Activated T-cell treated with anti-CD3 and anti-CD28 coated beads, Interleukin-2, amount 50 U/mL, for 72 hours (primary cell): ENCODE results near the gene VPS9D1. TPM values are rescaled to one million over a fixed set of nuclear protein-coding genes. Genes with fewer than 3 reads are reported as not detected.
A peak's percentile ranks its signal among the peaks of the same experiment; 100 is the strongest.
"Not testable (repeated sequence)": the region's sequence is repeated elsewhere in the genome, so short reads cannot be mapped to it uniquely, and the experiment has no call there.

Experiments
- ATAC-seq, 2 donors: fragments of 150-1000 bp; cut with Tn5 transposase; replicated peaks in 1 of 2; 2 replicates each; pipeline ENCODE4 v1.10.0; 2021; ENCODE audit warnings: moderate library complexity in 2 of 2, mild to moderate bottlenecking in 1 of 2
- DNase-seq, 2 donors: peaks; one replicate each; pipeline ENCODE4 v3.0.0; 2021 to 2022; ENCODE audit warnings: mixed read lengths in 1 of 2
- H3K27ac Mint-ChIP-seq: one replicate; pipeline ENCODE4 v1.8.0; 2022; ENCODE audit warnings: mild to moderate bottlenecking, moderate library complexity, mixed read lengths
- H3K27me3 Mint-ChIP-seq: one replicate; pipeline ENCODE4 v1.8.0; 2022; ENCODE audit warnings: low read depth, mixed read lengths
- H3K36me3 Mint-ChIP-seq, 2 donors: one replicate each; pipeline ENCODE4 v1.8.0; 2022; ENCODE audit warnings: mixed read lengths in 2 of 2, mild to moderate bottlenecking in 1 of 2; ENCODE audit not compliant: insufficient read depth in 2 of 2
- H3K4me1 Mint-ChIP-seq: one replicate; pipeline ENCODE4 v1.8.0; 2022; ENCODE audit warnings: low read depth, mixed read lengths
- H3K4me3 Mint-ChIP-seq, 2 donors: one replicate each; pipeline ENCODE4 v1.8.0; 2022; ENCODE audit warnings: mild to moderate bottlenecking in 2 of 2, mixed read lengths in 2 of 2, moderate library complexity in 2 of 2
- H3K9me3 Mint-ChIP-seq, 2 donors: one replicate each; pipeline ENCODE4 v1.8.0; 2022; ENCODE audit warnings: mixed read lengths in 2 of 2
- total RNA-seq, 2 donors: library from RNA; stranded (reverse); gene quantifications; one replicate each; pipeline ENCODE4 v1.2.3, GENCODE V29; 2022

Gene VPS9D1
- total RNA-seq, 2 donors from 2014 or later, result 4.7 to 6.5 TPM

GRCh38 chr16:89670496-89671431 lies 49.9 kb downstream of the VPS9D1 start:
- DNase-seq, result no peak
- peaks cover 27% of the 10 kb centered on the region for H3K4me1 Mint-ChIP-seq
- no peak overlapping the region for H3K4me3 Mint-ChIP-seq
- H3K27ac Mint-ChIP-seq, result no peak overlapping the region
- H3K36me3 Mint-ChIP-seq, result peaks cover 0 to 3% of the 10 kb centered on the region in 2 donors
- no peaks in the 10 kb centered on the region for H3K9me3 Mint-ChIP-seq
- ATAC-seq, result no peak
- H3K27me3 Mint-ChIP-seq, result no peaks in the 10 kb centered on the region

- Mint-ChIP-seq H3K36me3 (peaks cover 0 to 3% of the 10 kb centered on the region in 2 donors), H3K4me3 (no peak overlapping the region), H3K9me3 (no peaks in the 10 kb centered on the region), H3K27me3 (no peaks in the 10 kb centered on the region), H3K4me1 (peaks cover 27% of the 10 kb centered on the region), H3K27ac (no peak overlapping the region)
- DNase-seq, result no peak
- ATAC-seq, result no peak
Measured at GRCh38 chr16:89669755-89670154, 50.9 kb downstream of the VPS9D1 start.

GRCh38 chr16:89668790-89669158 lies 51.9 kb downstream of the VPS9D1 start:
- DNase-seq, result no peak

GRCh38 chr16:89667633-89668032 lies 53.1 kb downstream of the VPS9D1 start:
- ATAC-seq (no peak), DNase-seq (no peak)
- Mint-ChIP-seq H3K4me1 (peaks cover 27% of the 10 kb centered on the region), H3K36me3 (peaks cover 2 to 8% of the 10 kb centered on the region in 2 donors), H3K27me3 (no peaks in the 10 kb centered on the region), H3K9me3 (no peaks in the 10 kb centered on the region), H3K27ac (no peak overlapping the region), H3K4me3 (no peak overlapping the region)

More at GRCh38 chr16:89668790-89669158, 51.9 kb downstream of the VPS9D1 start:
- Mint-ChIP-seq H3K36me3 (peaks cover 0 to 3% of the 10 kb centered on the region in 2 donors), H3K4me1 (peaks cover 27% of the 10 kb centered on the region), H3K27me3 (no peaks in the 10 kb centered on the region), H3K27ac (no peak overlapping the region), H3K9me3 (no peaks in the 10 kb centered on the region), H3K4me3 (no peak overlapping the region)
- ATAC-seq, result no peak

GRCh38 chr16:89667000-89667399 lies 53.7 kb downstream of the VPS9D1 start:
- not testable (repeated sequence) for H3K4me3 Mint-ChIP-seq, H3K9me3 Mint-ChIP-seq
- peak; percentile 16 to 17 for DNase-seq

DNA sequence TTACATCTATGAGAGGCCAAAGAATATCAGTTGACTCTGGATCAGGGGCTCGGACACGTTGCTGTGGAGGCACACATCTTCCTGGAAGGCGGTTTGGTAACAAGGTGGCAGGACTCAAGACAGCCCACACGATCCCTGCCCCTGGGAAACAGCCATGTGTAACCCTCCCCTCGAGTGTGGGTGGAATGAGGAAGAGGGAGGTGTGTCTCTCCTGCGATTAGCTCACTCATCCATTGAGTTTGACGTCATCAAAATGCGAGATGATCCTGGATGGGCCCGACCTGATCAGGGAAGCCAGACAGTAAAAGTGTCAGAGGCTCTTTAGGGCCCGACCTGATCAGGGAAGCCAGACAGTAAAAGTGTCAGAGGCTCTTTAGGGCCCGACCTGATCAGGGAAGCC lies 56.5 kb downstream of the VPS9D1 start:
- H3K27me3 Mint-ChIP-seq, H3K27ac Mint-ChIP-seq, ATAC-seq, H3K9me3 Mint-ChIP-seq, H3K4me3 Mint-ChIP-seq, DNase-seq: not testable (repeated sequence)
- H3K36me3 Mint-ChIP-seq, result peaks cover 4 to 14% of the 10 kb centered on the region in 2 donors
- peaks cover 23% of the 10 kb centered on the region for H3K4me1 Mint-ChIP-seq

More at GRCh38 chr16:89667000-89667399, 53.7 kb downstream of the VPS9D1 start:
- H3K4me1 Mint-ChIP-seq, result peaks cover 27% of the 10 kb centered on the region
- not testable (repeated sequence) for H3K27ac Mint-ChIP-seq, H3K27me3 Mint-ChIP-seq, H3K36me3 Mint-ChIP-seq, ATAC-seq

GRCh38 chr16:89661215-89661614 lies 59.5 kb downstream of the VPS9D1 start:
- Mint-ChIP-seq H3K27me3 (no peaks in the 10 kb centered on the region), H3K4me1 (peaks cover 29% of the 10 kb centered on the region), H3K36me3 (peaks cover 5 to 12% of the 10 kb centered on the region in 2 donors), H3K27ac (no peak overlapping the region), H3K4me3 (no peak overlapping the region), H3K9me3 (no peaks in the 10 kb centered on the region)
- ATAC-seq, result no peak
- no peak for DNase-seq

GRCh38 chr16:89660146-89660545 lies 60.6 kb downstream of the VPS9D1 start:
- no peak for DNase-seq
- peaks cover 5 to 11% of the 10 kb centered on the region in 2 donors for H3K36me3 Mint-ChIP-seq
- H3K4me3 Mint-ChIP-seq, result no peak overlapping the region
- H3K27ac Mint-ChIP-seq, result no peak overlapping the region
- H3K9me3 Mint-ChIP-seq, result no peaks in the 10 kb centered on the region
- peaks cover 35% of the 10 kb centered on the region for H3K4me1 Mint-ChIP-seq
- no peak for ATAC-seq
- no peaks in the 10 kb centered on the region for H3K27me3 Mint-ChIP-seq

DNA sequence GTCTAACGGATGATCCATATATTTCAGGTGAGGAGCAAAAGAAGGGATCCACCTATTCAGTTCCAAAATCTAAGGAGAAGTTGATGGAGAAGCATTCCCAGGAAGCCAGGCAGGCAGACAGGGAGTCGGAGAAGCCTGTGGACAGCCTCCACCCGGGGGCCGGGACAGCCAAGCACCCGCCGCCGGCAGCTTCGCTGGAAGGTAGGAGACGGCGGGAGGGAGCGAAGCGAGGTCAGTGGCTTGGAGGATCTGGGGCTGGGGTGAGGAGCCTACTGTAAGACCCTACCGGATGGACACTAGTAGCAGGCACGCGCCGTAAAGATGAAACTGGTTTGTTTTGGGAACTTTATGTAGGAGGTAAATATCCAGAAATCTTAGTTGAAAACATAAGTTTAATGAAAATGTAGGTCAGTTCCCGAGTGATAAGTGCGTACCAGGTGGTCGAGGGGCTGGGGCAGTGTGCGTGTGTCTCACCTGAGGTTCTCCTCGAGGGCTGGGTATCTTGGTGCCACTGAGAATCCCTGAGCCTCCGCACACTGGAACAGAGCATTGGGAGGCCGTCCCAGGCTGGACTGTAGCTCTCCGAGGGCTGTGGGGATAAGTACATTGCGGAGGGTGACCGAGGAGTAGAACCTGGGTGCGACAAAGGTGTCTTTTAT lies 62.3 kb downstream of the VPS9D1 start:
- Mint-ChIP-seq H3K4me3 (peak overlapping the region; percentile 91 to 96), H3K4me1 (peaks cover 40% of the 10 kb centered on the region), H3K27me3 (no peaks in the 10 kb centered on the region), H3K9me3 (no peaks in the 10 kb centered on the region), H3K36me3 (peaks cover 3 to 12% of the 10 kb centered on the region in 2 donors), H3K27ac (peak overlapping the region; percentile 24)
- ATAC-seq, result peak in 1 of 2 donors; percentile 37
- peak; percentile 33 to 51 for DNase-seq

DNA sequence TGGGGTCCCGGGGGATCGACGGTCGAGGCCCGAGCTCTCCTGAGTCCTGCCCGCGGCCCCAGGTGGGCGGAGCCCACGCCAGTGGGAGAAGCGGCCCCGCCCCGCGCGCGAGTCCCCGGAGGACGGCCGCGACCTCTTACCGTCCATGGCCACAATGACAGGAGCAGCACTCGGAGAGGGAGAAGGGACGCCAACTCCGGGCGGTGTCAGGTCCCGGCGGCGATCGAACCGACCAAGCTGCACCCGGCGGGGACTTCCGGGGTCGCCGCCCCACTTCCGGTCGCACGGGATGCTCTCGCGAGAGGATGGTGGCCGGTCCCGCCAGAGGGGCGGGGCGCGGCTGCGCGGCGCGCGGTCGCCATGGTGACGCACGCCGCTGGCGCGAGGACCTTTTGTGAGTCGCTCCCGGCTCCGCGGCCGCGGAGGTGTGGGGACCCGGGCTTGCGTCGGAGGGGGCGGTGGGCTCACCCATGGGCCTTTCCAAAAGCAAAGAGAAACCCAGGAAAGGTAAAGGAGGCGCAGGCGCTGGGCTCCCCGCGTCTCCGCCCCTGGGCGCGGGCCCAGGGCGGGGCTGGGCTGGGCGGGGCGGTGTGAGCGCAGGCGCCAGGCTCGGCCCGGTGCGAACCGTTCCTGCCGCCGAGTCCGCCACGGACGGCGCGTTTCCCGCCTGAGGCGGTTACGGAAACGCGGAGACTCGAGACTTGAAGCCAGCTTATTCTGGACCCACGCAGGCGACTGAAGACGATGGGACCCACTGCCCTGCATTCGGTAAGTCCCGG lies 63.1 kb downstream of the VPS9D1 start, which contains the start of the genes CHMP1A and SPATA33:
Gene CHMP1A, minus strand, starts transcription at position 267 of the 779 bp plus-strand sequence. Its CDS starts 120 bp downstream, at position 147.
Gene SPATA33, plus strand, starts transcription at position 395 of the 779 bp plus-strand sequence. Its CDS starts 76 bp downstream, at position 471.
- H3K27ac Mint-ChIP-seq, result peak within 1 kb of the TSS; percentile 80
- H3K36me3 Mint-ChIP-seq, result peaks cover 3 to 9% of the 10 kb centered on the region in 2 donors
- DNase-seq (peak; percentile 94 to 97), ATAC-seq (peak; percentile 95)
- H3K4me1 Mint-ChIP-seq, result peaks cover 40% of the 10 kb centered on the region
- H3K9me3 Mint-ChIP-seq, result no peaks in the 10 kb centered on the region
- no peaks in the 10 kb centered on the region for H3K27me3 Mint-ChIP-seq
- H3K4me3 Mint-ChIP-seq, result peak within 1 kb of the TSS; percentile 91 to 96
